Stimulated activated CD8-positive, alpha-beta memory T cell treated with anti-CD3 and anti-CD28 coated beads, Interleukin-12 subunit alpha, Interleukin-12 subunit beta, amount 100 ng/mL, for 24 hours (primary cell): ENCODE data around the gene CDKAL1.

Experiments used
- DNase-seq: peaks from one replicate; pipeline ENCODE4 v3.0.0-alpha.2; 2020; ENCODE audit errors: extremely low read depth

CDKAL1 gene

DNA sequence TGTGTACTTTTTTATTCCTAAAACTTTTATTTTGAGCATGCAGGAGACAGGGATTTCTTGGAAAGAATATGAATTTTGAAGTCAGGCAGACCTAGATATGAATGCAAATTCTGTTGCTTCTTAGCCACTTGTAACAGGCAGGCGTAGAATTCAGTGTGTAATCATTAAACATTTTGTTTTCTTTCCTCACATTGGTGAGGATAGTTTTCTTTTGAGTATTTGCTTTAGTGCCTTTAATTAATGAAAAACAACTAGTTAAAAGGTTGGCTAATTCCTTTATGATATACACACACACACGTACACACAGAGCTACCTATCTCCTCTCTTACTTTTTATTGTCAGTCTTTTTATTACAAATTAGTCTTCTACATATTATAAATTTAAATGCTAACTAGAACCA, 342.3 kb downstream of the CDKAL1 start:
- DNase-seq: no peak

- DNase-seq: no peak
Measured at GRCh38 chr6:20877008-20877937, 343.0 kb downstream of the CDKAL1 start.

DNA sequence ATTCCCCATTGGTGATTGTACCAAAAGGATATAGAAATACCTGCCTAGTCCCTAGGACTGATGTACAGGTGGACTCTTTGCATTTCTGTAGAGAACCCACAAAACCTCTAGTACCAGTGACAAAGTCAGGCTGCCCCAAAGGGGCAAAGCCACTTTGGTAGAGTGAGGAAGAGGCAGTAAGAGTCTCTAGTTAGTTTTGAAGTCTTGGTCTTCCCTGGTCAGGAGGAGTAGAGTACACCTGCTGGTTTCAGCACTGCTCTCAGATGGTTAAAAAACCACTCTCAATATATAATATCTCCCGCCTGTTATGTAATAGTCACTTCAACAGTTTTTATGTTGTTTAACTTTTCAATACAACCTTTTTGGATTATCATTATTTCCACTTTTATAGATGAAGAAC, 344.9 kb downstream of the CDKAL1 start:
- DNase-seq: no peak

DNA sequence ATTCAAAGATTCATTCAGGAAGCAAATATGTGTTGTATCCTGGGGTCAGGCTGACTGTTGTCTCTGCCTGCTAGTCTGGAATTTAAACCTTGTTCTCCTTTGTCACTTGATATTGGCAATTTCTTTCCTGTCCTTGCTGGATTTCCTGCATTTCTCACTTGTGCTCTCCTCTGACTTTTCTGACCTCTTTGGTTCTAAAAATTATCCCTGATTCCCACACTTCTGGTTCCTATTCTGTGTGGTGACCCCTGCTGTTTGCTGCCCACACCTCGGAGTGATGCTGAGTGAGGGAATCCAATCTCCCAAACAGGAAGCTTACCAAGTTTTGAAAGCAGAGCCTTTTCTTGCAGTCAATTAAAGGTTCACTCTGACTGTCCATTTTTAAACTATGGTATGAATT, 345.3 kb downstream of the CDKAL1 start:
- DNase-seq: no peak

- DNase-seq: no peak
Measured at GRCh38 chr6:20881365-20881764, 347.1 kb downstream of the CDKAL1 start.

DNA sequence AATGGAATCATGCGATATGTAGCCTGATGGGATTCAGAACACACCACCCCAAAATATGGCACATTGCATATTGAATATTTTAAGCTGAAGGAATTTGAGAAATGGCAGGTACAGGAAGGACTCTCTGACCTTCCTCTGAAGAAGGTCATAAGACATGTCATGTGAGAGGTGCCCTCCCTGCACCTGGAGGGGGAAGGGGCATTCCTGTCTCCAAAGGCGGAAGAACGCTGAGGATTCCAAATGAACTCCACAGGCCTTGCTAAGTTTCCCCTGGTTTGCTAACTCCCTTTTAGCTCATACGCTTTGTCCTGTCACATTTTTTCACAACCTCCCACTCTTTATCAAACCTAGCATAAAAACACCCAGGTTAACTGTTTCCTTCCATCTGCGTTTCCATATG, 347.8 kb downstream of the CDKAL1 start:
- DNase-seq: no peak

DNA sequence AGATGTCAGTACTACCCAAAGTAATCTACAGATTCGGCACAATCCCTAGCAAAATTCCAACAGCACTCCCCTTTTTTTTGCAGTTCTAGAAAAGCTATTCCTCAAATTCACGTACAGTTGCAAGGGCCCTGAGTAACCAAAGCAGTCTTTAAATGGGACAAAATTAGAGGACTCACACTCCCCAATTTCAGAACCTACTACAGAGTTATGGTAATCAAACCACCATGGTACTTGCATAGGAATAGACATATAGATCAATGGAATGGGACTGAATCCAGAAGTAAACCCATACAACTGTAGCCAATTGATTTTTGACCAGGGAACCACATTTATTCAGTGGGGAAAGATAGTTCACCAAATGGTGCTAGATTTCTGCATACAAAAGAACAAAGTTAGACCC, 350.8 kb downstream of the CDKAL1 start:
- DNase-seq: no peak

DNA sequence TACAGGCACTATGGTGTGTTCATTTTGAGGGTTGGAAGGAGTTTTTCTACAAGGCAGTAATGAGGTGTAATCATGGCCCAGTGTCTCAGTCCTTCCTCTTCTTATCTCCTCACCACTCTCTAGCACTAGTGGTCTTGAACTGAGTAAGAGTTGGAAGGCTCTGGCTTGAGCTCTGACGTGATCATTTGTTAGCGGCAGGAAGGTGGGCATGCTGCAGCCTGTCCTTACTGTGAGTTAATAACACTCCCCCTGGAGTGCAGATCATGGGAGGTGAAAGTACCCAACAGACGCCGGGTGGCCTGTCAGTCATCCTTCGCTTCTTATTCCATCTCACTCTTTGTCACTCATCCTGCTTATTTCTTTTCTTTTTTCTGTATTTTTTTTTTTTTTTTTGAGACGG, 356.9 kb downstream of the CDKAL1 start:
- DNase-seq: no peak

GRCh38 chr6:20892365-20892764, 358.1 kb downstream of the CDKAL1 start:
- no peak for DNase-seq

- no peak for DNase-seq
Measured at GRCh38 chr6:20893412-20893811, 359.2 kb downstream of the CDKAL1 start.

DNA sequence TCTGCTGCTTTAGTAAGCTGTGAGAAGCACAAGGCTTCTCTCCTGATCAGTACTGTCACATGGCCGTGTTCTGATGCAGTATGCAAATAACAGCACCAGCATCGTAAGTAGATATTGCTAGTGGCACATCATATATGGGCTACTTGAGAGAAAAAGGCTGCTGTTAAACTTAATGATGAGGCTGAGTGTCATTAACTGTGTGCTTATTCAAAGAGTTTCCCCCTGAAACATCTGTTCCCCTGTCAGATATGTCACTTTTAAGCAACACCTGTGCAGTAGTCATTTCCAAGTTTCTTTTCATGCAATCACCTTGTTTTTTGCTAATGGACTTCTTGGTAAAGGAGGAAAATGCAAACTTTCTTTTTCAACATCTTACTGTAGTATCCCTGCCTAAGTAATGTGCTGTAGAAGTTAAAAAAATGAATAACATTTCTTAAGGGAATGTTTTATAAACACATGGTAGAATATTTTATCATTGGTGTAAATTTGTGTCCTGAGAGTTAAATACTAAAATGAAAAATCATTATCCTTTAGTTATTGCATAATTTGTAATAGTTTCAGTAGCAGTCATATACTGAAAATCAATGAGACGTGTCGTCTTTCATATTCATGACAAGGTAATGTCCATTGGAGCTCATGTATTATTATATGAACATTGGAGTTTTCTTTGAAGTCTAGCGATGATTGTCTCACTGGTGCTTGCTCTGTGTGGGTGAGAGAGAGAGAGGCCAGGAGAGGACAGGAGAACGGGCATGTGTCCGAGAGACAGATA, 366.3 kb downstream of the CDKAL1 start:
- no peak for DNase-seq

- DNase-seq: no peak
Measured at GRCh38 chr6:20905377-20905776, 371.1 kb downstream of the CDKAL1 start.

DNA sequence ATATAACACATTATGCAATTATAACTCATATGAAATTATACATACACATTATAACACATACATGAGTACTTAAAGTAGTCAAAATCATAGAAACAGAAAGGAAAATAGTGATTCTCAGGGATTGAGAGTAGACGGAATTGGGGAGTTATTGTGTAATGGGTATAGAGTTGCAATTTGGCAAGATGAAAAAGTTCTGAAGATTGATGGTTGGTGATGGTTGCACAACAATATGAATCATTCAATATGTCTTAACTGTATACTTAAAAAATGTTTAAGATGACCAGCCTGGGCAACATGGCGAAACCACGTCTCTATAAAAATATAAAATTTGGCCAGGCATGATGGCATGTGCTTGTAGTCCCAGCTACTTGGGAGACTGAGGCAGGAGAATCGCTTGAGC, 372.7 kb downstream of the CDKAL1 start:
- DNase-seq: no peak

- DNase-seq: no peak
Measured at GRCh38 chr6:20907486-20908071, 373.3 kb downstream of the CDKAL1 start.

DNA sequence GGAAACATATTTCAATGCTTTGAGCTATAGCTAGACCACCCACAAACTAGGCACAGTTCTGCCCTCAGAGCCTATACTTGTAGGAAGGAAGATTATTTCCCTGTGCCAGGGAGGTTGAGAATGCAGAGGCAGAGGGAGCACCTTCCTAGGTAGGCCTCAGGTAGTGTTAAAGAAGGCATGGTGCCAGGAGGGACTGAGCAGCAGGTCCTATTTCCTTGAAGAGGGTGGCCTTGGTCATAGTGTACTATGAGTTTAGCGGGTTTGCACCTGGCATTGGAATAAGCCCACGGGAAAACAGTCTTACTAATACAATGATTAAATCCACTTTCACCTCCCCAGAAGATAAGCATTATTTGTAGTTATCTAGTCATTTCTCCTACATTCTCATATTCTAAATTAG, 375.4 kb downstream of the CDKAL1 start:
- no peak for DNase-seq

GRCh38 chr6:20911712-20912111, 377.5 kb downstream of the CDKAL1 start:
- no peak for DNase-seq

- no peak for DNase-seq
Measured at GRCh38 chr6:20915156-20915555, 380.9 kb downstream of the CDKAL1 start.

- no peak for DNase-seq
Measured at GRCh38 chr6:20915626-20916025, 381.4 kb downstream of the CDKAL1 start.

GRCh38 chr6:20916086-20916485, 381.8 kb downstream of the CDKAL1 start:
- no peak for DNase-seq

GRCh38 chr6:20918868-20919267, 384.6 kb downstream of the CDKAL1 start:
- DNase-seq: no peak

GRCh38 chr6:20919677-20920385, 385.6 kb downstream of the CDKAL1 start:
- no peak for DNase-seq

GRCh38 chr6:20921578-20921977, 387.3 kb downstream of the CDKAL1 start:
- DNase-seq: no peak
